Osteoblast (primary cell): ENCODE data around the gene PSMA6. TPM values are rescaled to one million over a fixed set of nuclear protein-coding genes. Genes with fewer than 3 reads are reported as not detected.

ENCODE experiments used
- DNase-seq: peaks from one replicate; pipeline ENCODE4 v3.0.0; 2011; ENCODE audit warnings: low spot score, mixed read lengths; ENCODE audit not compliant: insufficient read length; ENCODE audit errors: missing footprints
- H2AFZ ChIP-seq: 2 replicates; pipeline ENCODE4 v1.6.0; 2011; ENCODE audit warnings: mild to moderate bottlenecking, low read length
- H3K27ac ChIP-seq: 2 replicates; pipeline ENCODE4 v1.5.1; 2011; ENCODE audit warnings: mild to moderate bottlenecking, low read depth, low read length, moderate library complexity
- H3K27me3 ChIP-seq: 2 replicates; pipeline ENCODE4 v1.6.0; 2012; ENCODE audit warnings: mild to moderate bottlenecking, control low read depth, inconsistent platforms, low read length, moderate library complexity; ENCODE audit not compliant: insufficient read depth
- H3K36me3 ChIP-seq: 2 replicates; pipeline ENCODE4 v1.5.1; 2011; ENCODE audit warnings: mild to moderate bottlenecking, low read length, control low read depth, moderate library complexity; ENCODE audit not compliant: insufficient read depth
- H3K4me1 ChIP-seq: 2 replicates; pipeline ENCODE4 v1.5.1; 2011; ENCODE audit warnings: mild to moderate bottlenecking, low read length, control low read depth, moderate library complexity; ENCODE audit not compliant: insufficient read depth
- H3K4me2 ChIP-seq: 2 replicates; pipeline ENCODE4 v1.6.0; 2011; ENCODE audit warnings: mild to moderate bottlenecking, low read length; ENCODE audit not compliant: insufficient read depth
- H3K4me3 ChIP-seq: fragments of 200-600 bp; sonication (generic); 3 replicates; pipeline ENCODE4 v1.5.1; 2012; ENCODE audit warnings: mild to moderate bottlenecking, low read length, inconsistent platforms; ENCODE audit not compliant: insufficient read depth
- H3K79me2 ChIP-seq: 2 replicates; pipeline ENCODE4 v1.6.0; 2012; ENCODE audit warnings: mild to moderate bottlenecking, low read length, control low read depth, inconsistent platforms; ENCODE audit not compliant: insufficient read depth
- H3K9me3 ChIP-seq: 2 replicates; pipeline ENCODE4 v1.5.1; 2011; ENCODE audit warnings: low read depth, low read length, control low read depth
- H4K20me1 ChIP-seq: 2 replicates; pipeline ENCODE4 v1.6.0; 2012; ENCODE audit warnings: mild to moderate bottlenecking, low read length, control low read depth; ENCODE audit not compliant: insufficient read depth
- total RNA-seq: library from RNA; depleted of rRNA; stranded (reverse); fragments of >200 nt; gene quantifications from 2 replicates; pipeline ENCODE4 v1.2.3, GENCODE V29; 2012
- TF ChIP-seq, protein P1 (sequence below): IDR thresholded peaks from 2 replicates; pipeline ENCODE4 v1.5.1; 2011; ENCODE audit warnings: mild to moderate bottlenecking, low read depth, low read length, moderate library complexity; ENCODE audit errors: extremely low read depth

PSMA6 gene
- 155 and 170 TPM in 2 replicates for total RNA-seq

- peaks cover 50% of the 10 kb centered on the region for H3K79me2 ChIP-seq
- peak within 1 kb of the TSS; percentile 100 for H3K4me2 ChIP-seq
- TF ChIP-seq, protein P1, sequence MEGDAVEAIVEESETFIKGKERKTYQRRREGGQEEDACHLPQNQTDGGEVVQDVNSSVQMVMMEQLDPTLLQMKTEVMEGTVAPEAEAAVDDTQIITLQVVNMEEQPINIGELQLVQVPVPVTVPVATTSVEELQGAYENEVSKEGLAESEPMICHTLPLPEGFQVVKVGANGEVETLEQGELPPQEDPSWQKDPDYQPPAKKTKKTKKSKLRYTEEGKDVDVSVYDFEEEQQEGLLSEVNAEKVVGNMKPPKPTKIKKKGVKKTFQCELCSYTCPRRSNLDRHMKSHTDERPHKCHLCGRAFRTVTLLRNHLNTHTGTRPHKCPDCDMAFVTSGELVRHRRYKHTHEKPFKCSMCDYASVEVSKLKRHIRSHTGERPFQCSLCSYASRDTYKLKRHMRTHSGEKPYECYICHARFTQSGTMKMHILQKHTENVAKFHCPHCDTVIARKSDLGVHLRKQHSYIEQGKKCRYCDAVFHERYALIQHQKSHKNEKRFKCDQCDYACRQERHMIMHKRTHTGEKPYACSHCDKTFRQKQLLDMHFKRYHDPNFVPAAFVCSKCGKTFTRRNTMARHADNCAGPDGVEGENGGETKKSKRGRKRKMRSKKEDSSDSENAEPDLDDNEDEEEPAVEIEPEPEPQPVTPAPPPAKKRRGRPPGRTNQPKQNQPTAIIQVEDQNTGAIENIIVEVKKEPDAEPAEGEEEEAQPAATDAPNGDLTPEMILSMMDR, result no peak
- H3K36me3 ChIP-seq, result peaks cover 4% of the 10 kb centered on the region
- H3K9me3 ChIP-seq, result no peaks in the 10 kb centered on the region
- H2AFZ ChIP-seq, result peak within 1 kb of the TSS; percentile 97
- H3K27ac ChIP-seq, result peak within 1 kb of the TSS; percentile 96
- H3K4me3 ChIP-seq, result peak within 1 kb of the TSS; percentile 96
- peak; percentile 96 for DNase-seq
- no peaks in the 10 kb centered on the region for H3K27me3 ChIP-seq
- H4K20me1 ChIP-seq, result peaks cover 5% of the 10 kb centered on the region
- peaks cover 12% of the 10 kb centered on the region for H3K4me1 ChIP-seq
Measured at GRCh38 chr14:35292051-35292769, at the start of gene PSMA6. PSMA6 (plus strand) TSS chr14:35292382; CDS start chr14:35292477, 95 bp downstream.

DNA sequence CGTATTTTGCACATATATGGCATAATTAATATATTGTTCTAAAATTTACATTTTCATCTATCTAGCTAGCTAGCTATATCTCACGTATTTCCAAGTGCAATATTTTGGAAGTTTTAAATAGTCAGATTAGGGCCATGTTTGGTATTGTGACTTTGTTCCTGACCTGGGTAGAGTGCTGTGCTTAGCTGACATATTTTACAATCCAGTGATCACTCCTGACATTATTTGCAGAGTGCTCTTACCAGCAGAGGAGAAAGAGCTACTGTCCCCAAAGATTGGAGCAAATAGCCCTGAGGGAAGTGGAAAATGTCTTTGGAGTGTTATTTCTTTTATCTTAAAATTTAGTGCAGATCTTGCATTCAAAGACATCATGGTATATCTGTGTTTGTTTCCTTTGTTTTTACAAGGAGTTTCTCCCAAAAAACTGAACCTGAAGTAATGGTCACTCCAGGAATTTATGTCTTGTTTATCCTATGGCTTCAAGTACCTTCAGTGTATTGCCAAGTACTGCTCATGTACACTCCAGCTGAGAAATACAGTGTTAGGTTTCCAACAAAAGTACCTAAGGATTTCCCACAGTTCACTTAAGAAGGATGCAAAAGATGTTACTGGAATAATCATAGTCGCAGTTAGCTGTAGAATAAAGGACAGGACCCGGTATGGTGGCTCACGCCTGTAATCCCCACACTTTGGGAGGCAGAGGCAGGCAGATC lies 49.4 kb upstream of the PSMA6 start:
- TF ChIP-seq, protein P1, result no peak
- Histone ChIP-seq H3K27me3 (no peaks in the 10 kb centered on the region), H3K79me2 (no peaks in the 10 kb centered on the region), H2AFZ (no peak overlapping the region), H3K9me3 (no peaks in the 10 kb centered on the region), H3K4me2 (no peak overlapping the region), H3K27ac (no peak overlapping the region), H3K36me3 (no peaks in the 10 kb centered on the region), H3K4me1 (no peaks in the 10 kb centered on the region), H3K4me3 (no peak overlapping the region), H4K20me1 (peaks cover 2% of the 10 kb centered on the region)
- no peak for DNase-seq

DNA sequence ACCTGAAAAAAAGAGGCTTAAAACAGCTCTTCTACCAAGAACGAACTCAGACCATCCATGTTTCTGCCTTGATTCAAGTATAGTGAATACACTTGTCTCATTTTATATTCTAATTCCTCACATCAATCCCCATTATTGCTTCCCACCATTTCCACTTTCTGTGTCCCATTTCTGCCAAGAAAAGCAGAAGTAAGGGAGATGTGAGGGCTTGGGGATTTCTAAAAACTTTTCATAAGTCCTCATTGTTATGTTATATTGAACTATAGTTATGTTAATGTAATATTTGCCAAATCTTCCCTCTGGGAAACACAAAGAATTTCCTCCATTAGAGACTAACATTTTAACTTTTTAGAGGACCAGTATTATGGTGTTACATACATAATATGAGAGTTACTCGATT lies 48.2 kb upstream of the PSMA6 start:
- Histone ChIP-seq H3K27me3 (no peaks in the 10 kb centered on the region), H3K4me2 (no peak overlapping the region), H3K79me2 (no peaks in the 10 kb centered on the region), H3K4me3 (no peak overlapping the region), H4K20me1 (peaks cover 2% of the 10 kb centered on the region), H3K4me1 (no peaks in the 10 kb centered on the region), H3K9me3 (no peaks in the 10 kb centered on the region), H2AFZ (no peak overlapping the region), H3K27ac (no peak overlapping the region), H3K36me3 (no peaks in the 10 kb centered on the region)
- TF ChIP-seq, protein P1, result no peak
- DNase-seq, result no peak

- Histone ChIP-seq H2AFZ (no peak overlapping the region), H4K20me1 (peaks cover 2% of the 10 kb centered on the region), H3K79me2 (no peaks in the 10 kb centered on the region), H3K27ac (no peak overlapping the region), H3K9me3 (no peaks in the 10 kb centered on the region), H3K4me2 (no peak overlapping the region), H3K4me3 (no peak overlapping the region), H3K36me3 (no peaks in the 10 kb centered on the region), H3K4me1 (no peaks in the 10 kb centered on the region), H3K27me3 (no peaks in the 10 kb centered on the region)
- no peak for DNase-seq
- TF ChIP-seq, protein P1, result no peak
Measured at GRCh38 chr14:35244542-35244941, 47.6 kb upstream of the PSMA6 start.
